RKO (cell line): ENCODE data around the gene OTUD5.

Source experiments
- DNase-seq: peaks from one replicate; pipeline ENCODE4 v3.0.0-alpha.2; 2016; ENCODE audit warnings: low spot score

The OTUD5 gene

GRCh38 chrX:48972220-48973164 is 15.1 kb upstream of the OTUD5 start:
- DNase-seq: peak; percentile 29

DNA sequence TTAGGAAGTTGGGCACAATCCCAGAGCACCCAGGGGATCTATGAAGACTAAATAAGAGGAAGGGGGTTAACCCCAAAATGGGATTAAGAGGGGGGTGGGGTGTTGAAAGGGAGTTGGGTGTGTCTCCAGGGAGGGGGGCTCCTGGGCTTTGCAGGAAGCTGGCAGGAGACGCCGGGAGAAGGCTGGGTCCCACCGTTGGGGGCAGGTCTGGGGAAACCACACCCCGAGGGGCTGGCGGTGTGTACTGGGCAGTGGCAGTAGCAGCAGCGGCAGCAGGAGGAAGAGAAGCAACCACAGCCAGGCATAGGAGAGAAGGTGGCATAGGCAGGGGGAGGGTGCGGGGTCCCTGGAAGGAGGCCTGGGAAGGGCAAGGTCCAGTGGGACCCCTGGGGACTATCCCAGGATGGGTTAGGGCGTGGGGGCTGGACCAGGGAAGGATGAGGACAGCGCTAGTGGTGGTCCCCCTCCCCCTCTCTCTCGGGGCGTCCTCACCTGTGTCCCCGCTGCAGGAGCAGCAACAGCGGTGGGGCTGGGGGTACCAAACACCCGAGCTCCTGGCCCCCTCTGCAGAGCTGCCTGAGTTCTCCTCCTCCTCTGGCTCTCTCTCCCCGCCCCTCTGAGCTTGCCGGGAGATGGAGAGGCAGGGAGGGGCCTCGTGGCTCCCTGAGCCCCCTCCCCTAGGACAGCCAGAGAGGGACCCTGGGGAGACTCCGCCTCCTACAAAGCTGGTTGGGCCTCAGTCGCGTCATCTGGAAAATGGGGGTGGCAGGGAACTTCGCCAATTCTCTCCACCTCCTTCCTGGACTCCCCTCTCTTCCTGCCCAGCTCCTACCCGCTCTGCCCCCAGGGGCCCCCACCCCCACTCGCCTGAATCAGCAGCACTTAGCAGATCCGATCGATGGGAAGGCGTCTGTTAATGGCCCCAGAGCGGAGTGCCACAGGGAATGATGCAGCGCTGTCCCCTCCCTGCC is 14.1 kb upstream of the OTUD5 start, which contains the start of gene KCND1:
KCND1 (minus strand) TSS at position 596 of the 971 bp plus-strand sequence. CDS start 1,573 bp downstream, outside the sequence.
- no peak for DNase-seq

DNA sequence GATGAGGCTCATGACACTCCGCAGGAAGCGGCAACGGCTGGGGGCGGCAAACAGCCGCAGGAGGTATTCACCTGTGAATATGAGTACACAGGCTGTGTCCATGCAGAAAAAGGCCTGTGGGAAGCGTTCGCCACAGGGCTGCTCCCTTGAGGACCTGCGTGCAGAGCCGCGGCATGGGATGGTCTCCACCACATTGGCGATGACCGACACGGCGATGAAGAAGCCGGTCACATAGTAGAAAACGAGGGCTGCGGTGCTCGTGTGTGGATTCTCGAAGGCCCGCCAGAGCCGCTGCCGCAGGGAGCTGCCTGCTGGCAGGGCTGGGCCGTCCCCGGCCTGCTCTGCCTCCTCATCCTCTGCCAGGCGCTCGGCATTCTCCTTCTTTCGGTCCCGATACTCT is 12.1 kb upstream of the OTUD5 start:
- no peak for DNase-seq

- DNase-seq: no peak
These were observed 11.0 kb upstream of the OTUD5 start for GRCh38 chrX:48968377-48968776.

DNA sequence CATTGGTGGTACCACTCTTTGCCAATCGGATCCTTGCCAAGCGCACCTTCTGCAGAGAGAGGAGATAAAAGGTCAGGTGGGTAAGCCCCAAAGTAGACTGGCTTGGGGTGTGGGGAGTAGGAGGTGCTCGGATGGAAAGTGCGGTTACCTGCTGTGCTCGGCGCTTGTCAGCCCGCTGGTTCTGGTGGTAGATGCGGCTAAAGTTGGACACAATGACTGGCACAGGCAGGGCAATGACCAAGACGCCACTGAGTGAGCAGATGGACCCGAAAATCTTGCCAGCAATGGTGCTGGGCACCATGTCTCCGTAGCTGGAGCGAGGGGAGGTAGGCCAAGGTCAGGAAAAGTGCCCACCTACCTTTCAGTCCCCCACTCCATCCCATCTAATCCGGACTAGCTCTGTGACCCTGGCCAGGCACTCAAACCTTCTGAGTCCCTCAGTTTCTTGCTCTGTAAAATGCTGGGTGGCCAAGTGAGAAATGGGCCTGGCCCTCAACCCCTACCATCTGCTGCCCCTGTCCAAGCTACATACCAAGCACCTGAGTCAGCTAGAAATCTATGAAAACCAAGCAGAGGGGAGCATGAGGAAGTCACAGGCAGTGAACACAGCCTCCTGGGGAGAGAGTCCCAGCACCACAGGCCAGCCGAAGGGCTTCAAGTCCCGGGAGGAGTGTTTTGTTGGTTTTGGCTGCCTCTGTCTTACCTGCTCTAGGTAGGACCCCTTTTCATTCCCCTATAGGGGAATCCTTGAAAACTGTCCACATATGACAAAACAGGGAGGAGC is 9.6 kb upstream of the OTUD5 start:
- no peak for DNase-seq

GRCh38 chrX:48965959-48966358 is 8.6 kb upstream of the OTUD5 start:
- DNase-seq: no peak

- DNase-seq: no peak
These were observed 4.2 kb upstream of the OTUD5 start for GRCh38 chrX:48961585-48962091.

DNA sequence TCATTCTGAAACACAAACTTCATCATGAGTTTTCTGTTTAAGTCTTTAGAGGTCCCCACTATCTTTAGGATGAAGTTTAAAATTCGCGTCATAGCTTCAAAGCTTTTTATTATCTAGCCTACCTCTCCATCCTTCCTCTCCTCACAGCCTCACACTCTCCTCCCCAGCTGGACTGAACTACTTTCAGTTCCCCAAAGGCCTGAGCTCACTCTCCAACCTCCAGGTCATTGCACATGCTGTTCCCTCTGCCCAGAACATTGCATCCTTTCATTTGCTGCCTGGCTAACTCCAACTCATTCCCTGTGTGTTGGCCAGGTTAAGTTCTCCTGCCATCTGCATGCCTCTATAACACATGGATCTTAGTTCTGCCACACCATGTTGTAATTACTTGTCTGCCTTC is 2.9 kb upstream of the OTUD5 start:
- no peak for DNase-seq

DNA sequence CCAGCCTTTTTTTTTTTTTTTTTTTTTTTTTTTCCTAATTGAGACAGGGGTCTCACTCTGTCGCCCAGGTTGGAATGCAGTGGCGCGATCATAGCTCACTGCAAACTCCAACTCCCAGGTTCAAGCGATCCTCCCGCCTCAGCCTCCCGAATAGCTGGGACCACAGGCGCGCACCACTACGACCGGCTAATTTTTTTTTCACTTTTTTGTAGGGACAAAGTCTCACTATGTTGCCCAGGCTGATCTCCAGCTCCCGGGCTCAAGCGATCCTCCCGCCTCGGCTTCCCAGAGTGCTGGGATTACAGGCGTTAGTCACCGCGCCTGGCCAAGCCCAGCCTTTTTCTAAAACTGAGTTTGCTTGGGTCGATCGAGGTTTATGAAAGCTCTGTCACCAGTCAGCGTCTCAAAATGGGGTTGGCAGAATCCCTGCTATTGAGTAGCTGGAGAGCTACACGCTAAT is 1.3 kb upstream of the OTUD5 start:
- peak; percentile 68 for DNase-seq

DNA sequence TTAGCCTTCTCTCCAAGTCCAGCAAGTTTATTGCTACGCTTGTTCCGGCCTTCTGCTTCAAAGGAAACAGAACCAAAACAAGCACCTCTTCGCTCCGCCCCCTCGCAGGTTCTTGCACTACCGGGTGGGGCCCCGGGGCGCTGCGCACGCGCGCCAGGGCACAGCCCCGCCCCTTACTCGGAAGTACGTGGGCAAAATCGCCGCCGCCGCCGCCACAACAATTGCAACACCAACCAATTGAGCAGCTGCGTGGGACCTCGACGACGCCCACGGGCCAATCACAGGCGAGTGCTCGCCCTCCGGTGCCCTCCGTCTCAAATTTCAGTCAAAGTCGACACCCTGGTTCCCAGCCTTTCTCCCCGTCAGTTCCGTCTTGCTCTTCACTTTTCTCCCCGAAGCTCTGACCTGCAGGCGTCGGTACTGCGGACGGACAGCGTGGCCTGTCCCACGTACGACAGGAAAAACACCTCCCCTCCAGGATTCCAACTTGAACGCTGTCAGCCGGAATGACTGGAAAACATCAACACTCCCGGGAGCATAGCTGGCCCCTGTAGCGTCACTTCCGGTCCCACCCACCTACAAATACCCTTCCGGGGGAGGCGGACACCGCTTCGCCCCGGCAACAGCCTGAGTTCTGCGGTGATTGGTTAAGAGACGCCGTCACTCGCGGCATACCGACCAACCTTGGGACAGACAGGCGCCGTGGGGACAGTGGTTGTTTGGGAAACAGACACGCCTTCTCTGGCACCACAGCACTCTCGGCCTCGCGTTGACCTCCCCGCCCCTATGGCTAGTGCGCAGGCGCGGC is 624 bp upstream of the OTUD5 start:
- DNase-seq: peak; percentile 96

- no peak for DNase-seq
These were observed 536 bp downstream of the OTUD5 start for GRCh38 chrX:48956728-48957414.

DNA sequence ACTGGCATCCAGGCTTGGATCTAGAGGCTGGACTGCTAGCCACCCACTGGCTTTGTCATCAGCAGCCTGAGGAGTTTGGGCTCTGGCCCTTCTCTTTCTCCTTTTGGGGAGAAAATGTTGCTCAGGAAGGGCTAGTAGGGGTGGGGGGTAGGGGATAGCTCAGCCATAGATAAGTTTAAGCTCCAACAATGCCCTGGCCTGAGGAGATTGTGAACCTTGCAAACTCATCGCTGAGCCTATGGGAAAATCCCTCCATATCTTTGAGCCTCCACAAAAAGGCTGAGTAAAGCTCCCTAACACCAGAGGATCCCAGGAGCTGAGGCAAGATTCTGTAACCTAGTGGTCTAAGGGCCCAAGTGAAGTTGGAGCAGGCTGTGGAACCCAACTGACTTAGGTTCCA is 8.8 kb downstream of the OTUD5 start:
- DNase-seq: no peak

DNA sequence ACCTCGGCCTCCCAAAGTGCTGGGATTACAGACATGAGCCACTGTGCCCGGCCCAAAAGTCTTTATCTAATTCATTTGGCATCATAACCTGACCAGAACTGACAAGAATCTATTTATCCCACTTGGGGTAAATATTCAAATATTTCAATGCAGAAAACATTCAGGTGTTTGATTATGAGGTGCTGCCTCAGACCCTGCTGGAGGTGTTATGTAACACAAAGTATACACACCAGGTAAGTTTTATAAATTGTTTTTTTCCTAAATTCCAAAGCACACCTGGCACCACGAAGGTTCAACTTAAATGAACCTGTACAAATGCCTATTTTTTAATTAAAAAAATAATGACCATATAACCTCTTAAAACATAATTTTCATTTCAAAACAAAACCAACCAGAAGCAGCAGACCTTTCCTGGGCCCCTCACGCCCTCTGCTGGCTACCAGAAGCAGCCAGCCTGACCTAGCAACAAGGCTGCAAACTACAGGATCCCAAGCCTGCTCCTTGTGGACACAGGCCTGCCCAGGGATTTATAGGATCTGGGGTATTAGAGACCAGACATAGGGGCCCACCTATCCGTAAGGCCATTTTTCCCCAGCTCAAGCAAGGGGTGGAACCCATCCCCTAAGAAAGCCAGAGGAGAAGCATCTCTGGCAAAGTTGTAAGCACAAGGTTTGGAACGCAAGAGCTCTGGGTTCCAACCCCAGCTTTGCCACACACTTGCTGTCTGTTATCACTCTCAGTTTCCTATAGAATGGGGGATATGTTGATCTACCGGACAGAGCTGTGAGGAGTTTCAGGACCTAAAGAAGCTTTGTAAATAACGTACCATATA is 11.7 kb downstream of the OTUD5 start:
- peak; percentile 68 for DNase-seq

DNA sequence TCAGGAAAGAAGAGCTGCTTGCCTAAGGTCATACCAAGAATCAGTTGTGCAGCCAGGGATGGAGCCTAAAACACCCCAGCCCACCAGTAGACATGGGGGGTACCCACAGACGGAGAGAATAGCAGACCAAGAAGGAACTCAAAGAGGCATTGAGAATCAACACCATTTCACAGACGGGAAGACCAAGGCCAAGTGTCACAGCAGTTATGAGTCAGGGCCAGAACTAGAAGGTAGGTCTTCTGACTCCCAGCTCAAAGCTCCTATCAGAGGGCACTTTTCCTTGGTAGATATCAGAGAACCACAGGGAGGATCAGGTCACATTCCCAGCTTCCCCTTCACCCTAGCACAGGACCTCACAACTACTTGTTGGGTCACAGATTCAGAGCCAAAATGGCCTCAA is 14.5 kb downstream of the OTUD5 start:
- no peak for DNase-seq

DNA sequence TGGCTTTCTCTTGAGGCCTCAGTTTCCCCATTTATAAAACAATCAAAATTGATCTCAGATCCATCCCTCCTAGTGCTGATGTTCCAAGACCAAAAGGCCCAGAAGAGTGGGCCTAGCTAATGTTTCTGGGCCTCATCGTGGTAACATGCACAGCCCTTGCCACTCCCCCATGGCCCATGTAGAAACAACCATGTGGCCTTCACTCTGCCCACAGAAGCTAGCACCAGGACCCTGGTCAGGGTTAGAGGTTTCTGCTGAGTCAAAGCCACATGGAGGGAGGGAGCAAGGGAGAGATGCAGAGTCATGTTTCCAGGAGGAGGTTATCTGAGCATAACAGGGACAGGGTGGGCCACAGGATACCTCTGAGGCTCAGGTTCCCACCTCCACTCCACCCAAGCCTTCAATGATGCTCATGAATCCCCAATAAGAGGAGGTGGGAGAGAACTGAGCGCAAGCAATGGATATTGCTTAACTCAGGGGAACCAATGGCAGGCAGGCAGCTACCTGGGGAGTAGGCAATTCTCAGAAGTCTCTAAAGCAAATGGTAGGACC is 16.9 kb downstream of the OTUD5 start:
- no peak for DNase-seq

DNA sequence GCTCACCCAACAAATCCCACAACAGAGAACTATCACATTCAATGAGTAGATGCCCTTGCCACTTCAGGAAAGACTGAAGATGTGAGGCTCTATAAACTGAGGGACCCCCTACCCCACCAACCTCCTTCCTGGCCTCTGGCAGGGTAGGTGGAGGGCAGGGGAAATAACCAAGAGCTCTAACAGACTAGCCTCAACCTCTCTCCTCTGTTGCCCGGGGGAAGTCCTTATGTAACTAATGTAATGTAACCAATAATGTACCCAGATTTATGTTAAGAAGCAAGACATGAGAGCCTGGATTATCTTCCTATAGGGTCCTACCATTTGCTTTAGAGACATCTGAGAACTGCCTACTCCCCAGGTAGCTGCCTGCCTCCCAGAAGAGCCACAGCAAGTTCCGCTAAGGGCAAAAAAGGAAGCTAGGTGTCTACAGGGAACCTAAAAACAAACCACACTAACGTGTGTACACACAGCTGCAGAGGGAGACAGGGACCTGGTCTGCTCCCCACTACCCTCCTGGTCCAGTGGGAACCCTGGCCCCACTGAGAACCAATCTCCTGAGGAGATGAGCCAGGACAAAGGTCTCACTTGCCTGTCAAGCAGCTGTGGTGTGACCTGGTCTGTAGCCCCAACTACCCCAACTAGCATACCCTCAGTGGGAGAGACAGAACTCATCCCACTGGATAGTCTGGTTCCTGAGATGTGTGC is 17.7 kb downstream of the OTUD5 start:
- no peak for DNase-seq

DNA sequence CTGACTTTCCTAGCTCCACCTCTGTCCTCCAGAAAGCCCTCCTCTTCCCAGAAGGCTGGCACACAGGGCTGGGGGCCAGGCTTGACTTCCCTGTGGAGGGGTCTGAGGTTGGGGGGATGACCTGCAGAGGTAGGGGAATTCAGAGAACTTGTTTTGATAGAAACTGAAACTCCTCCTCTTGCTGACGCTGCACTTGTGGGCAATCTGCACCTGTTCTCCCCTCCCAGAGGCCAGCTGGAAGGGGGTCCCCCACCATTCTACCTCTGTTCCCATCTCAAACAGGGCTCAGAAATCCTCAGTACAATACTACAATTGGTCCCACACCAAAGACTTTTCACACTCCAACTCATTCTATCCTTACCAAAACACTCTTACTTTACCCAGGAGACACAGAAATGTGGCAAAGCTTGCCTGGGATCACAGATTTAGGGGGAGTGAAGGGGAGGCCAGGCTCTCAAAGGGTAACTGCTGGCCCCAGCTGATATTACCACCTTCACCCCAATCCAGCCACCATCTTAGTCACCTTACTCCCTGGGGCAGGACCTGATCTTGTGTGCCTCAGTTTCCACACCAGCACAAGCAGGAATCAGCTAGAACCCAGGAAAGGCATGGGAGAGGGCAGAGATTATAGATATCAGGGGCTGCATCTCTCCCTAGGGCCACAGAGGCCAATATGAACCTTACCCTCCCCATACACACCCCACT is 18.5 kb downstream of the OTUD5 start:
- DNase-seq: no peak
